ENCODE data around the gene HSF2. TPM values are rescaled to one million over a fixed set of nuclear protein-coding genes. Genes with fewer than 3 reads are reported as not detected.

HSF2 gene
- total RNA-seq, 1 experiment from 2014 or later: 19.8 TPM

DNA sequence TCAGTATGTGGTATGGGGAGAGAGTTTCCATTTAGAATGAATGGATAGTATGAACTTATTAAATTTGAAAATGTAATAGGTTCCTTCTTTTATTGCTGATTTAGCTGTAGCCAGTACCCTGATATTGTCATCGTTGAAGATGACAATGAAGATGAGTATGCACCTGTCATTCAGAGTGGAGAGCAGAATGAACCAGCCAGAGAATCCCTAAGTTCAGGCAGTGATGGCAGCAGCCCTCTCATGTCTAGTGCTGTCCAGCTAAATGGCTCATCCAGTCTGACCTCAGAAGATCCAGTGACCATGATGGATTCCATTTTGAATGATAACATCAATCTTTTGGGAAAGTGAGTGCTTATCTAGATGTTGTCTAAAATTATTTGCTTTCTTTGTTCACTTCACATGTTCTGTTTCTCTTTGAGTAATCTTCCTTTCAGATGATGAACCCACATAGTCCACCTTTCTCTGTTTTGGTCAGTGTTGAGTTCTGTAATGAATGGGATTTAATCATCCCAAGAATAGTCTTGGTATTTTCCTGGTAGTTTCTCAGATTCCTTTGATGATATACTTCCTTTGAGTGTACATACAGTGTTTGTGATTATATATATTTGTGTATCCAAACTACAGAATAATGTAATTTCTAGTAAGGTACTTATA is 23.3 kb downstream of the HSF2 start (continued):
- TF ChIP-seq ATF3 (IDR thresholded peaks at IDR 0.05): no peak
- no peak for TF ChIP-seq CTCF (IDR thresholded peaks at IDR 0.05 in 2 of 3, conservative IDR thresholded peaks at IDR 0.05 in 1 of 3; ENCODE audit: borderline replicate concordance in 1 of 3, insufficient read depth in 1 of 3, low read depth in 2 of 3, low read length in 2 of 3)
- no peak for TF ChIP-seq EZH2phosphoT487 (IDR thresholded peaks at IDR 0.05; ENCODE audit: borderline replicate concordance)
- no peak for TF ChIP-seq POLR2A (IDR thresholded peaks at IDR 0.05; ENCODE audit: borderline replicate concordance, extremely low read depth, insufficient read depth, insufficient read length)
- TF ChIP-seq EGR1 (IDR thresholded peaks at IDR 0.05; ENCODE audit: low read depth): no peak
- no peak for TF ChIP-seq CBX3 (IDR thresholded peaks at IDR 0.05; ENCODE audit: low read depth)
- TF ChIP-seq RAD21 (IDR thresholded peaks at IDR 0.05; ENCODE audit: low read depth): no peak

DNA sequence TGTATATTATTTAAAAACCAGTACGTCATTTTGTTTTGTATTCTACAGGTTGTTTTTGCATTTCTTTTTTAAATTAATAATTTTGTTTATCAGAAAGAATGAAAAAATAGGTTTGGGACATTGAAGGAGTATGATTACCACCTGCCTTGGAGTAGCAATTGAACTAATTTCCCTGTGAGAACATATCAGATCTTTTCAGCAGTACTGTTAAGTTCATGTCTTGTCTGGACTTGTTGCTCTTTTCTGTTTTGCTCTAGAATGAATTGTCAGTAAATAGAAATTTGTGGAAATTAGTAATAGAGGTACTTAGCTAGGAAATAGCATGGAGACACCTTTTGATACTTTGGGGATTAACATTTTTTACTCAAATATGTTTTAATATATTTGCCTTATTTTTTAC is 24.3 kb downstream of the HSF2 start:
- Histone ChIP-seq H3K27ac (ENCODE audit: low read depth, low read length) (no peak overlapping the region), H3K9me2 (ENCODE audit: insufficient read depth) (no peaks in the 10 kb centered on the region), H2AFZ (ENCODE audit: low read depth, low read length, poor library complexity, severe bottlenecking) (no peak overlapping the region), H3K9me3 (ENCODE audit: control insufficient read depth in 1 of 2, insufficient read depth in 1 of 2, low read depth in 1 of 2, low read length in 2 of 2) (no peaks in the 10 kb centered on the region), H3K4me2 (ENCODE audit: low read length) (no peak overlapping the region), H3K36me3 (ENCODE audit: control insufficient read depth in 1 of 2, insufficient read depth in 2 of 2, low read length in 2 of 2) (peaks cover 28 to 32% of the 10 kb centered on the region in 2 experiments), H3K9ac (ENCODE audit: low read length) (no peak overlapping the region), H3K27me3 (ENCODE audit: insufficient read depth, low read length) (no peaks in the 10 kb centered on the region), H3K4me1 (ENCODE audit: control insufficient read depth in 1 of 2, insufficient read depth in 2 of 2, low read length in 2 of 2) (no peaks in the 10 kb centered on the region), H3K4me3 (replicated peaks in 1 of 2; ENCODE audit: low read depth in 1 of 2, low read length in 2 of 2) (no peak overlapping the region), H4K20me1 (ENCODE audit: insufficient read depth) (no peaks in the 10 kb centered on the region; the same call in 1 of the 2 replicates), H3K79me2 (ENCODE audit: insufficient read depth, low read length) (no peaks in the 10 kb centered on the region)
- TF ChIP-seq ELF1 (IDR thresholded peaks at IDR 0.05; ENCODE audit: borderline replicate concordance, low read depth) (no peak), SRF (IDR thresholded peaks at IDR 0.05; ENCODE audit: low read depth) (no peak)
- intact Hi-C loops (cut with micrococcal nuclease): no loop called here
- CTCF ChIA-PET: no interaction called here
- DNase-seq (ENCODE audit: low read depth, low spot score): no peak
- no peak for ATAC-seq
- POLR2A ChIA-PET: no interaction called here
- RAD21 ChIA-PET (ENCODE audit: low non-redundant PET in 1 of 2, low total read pairs in 2 of 2, uncharacterized antibody in 2 of 2, unreplicated experiment in 2 of 2): no interaction called here
- no TSS peak for BruUV-seq (replicated peaks)

All from HCT116 (cell line).